ENCODE results near the gene PLOD2.

- TF ChIP-seq CTCF (IDR thresholded peaks at IDR 0.05), result no peak
- TF ChIP-seq EP300 (IDR thresholded peaks at IDR 0.05), result no peak
Measured at GRCh38 chr3:146203776-146204175, 42.8 kb upstream of the PLOD2 start.

Measured in tibial nerve (tissue), 4 donors.